RKO (cell line): ENCODE measurements around the gene FBXW8.

Experiments used
- DNase-seq: peaks from one replicate; pipeline ENCODE4 v3.0.0-alpha.2; 2016; ENCODE audit warnings: low spot score

The FBXW8 gene

DNA sequence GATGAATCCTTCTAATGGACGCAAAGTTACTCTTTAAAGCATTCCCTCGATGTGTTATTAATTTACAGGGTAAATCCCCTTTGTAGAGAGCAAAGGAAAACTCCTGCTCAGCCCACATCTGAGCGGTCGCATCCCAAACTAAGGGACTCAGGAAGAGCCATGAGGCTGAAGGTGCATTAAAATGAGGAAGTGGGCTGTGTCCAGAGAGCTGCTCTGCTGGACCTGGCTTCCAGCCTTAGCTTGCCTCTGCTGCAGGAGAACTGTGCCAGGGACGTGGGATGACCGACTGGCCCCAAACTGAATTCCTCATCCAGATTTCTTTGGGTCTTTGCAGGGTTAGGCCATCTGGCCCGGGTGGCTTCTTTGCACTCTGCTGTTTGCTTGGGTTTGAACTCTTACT, 88.3 kb downstream of the FBXW8 start:
- no peak for DNase-seq

DNA sequence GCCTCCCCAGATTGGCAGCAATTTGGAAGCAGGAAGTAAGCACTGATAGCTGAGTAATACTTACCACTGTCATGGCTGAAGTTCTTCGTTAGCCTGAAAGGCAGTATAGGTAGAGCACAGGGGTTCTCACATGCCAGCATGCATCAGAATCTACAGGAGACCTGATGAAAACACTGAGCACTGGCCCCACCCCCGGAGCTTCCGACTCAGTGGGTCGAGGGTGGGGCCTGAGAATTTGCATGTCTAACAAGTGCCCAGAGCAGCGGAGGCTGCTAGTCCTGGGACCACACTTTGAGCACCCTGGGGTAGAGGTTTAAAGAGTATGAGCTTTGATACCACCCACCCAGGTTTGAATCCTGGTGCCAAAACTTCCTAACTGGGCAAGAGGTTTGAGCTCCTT, 89.6 kb downstream of the FBXW8 start:
- no peak for DNase-seq

DNA sequence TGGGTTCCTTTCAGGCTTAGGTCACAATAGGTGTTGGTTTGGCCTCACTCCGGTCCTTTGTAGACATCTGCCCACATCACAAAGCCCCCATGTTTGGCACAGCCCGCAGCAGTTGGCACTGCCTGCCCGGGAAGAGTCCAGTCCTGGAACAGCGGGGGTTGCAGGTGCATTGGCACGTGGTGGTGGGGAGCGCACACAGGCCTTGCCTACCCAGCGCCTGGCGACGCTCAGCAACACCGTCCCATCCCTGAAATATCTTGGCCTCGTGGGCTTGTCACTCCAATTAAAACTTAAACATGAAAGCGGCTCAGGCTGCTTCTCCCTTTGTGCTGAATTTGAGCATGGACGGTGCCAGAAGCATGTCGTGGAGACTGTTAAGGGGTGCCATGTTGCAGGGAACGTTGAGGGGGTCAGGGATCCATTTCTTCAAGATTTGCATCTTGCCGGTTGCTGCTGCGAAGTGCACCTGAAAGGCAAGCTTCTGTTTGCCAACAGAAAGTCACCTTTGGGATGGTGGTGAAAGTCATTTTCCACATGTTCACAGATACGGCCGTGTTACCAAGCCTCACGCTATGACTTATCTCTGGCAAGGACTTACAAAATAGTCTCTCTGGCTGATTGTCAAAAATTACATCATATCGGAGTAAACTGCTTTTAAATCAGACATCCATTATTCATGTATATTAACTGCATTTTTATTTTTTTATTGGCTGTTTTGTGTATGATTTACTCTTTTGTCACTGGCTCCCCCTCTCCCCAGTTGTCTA, 91.5 kb downstream of the FBXW8 start:
- DNase-seq: no peak

DNA sequence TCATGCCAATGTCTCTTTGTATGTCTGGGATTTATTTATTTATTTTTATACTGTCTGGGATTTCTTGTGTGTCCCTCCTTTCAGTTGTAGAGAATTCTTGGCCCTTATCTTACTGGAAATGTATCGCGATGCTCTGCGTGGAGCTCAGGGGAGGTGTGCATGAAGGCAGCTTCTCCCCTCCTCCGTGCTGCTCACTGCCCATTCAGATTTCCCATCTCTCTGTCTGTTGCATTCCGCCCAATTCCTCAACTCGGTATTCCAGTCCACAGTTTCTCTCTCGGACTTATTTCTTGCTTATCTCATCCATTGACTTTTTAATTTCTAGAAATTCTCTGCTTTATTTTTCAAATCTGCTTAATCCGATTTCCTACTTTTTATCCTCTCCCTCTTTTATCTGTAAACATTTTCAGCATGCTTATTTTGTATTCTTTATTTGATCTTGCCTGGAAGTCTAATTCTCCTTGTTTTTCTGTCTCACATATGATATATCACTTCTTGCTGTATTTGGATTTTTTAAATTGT, 93.2 kb downstream of the FBXW8 start:
- DNase-seq: no peak

DNA sequence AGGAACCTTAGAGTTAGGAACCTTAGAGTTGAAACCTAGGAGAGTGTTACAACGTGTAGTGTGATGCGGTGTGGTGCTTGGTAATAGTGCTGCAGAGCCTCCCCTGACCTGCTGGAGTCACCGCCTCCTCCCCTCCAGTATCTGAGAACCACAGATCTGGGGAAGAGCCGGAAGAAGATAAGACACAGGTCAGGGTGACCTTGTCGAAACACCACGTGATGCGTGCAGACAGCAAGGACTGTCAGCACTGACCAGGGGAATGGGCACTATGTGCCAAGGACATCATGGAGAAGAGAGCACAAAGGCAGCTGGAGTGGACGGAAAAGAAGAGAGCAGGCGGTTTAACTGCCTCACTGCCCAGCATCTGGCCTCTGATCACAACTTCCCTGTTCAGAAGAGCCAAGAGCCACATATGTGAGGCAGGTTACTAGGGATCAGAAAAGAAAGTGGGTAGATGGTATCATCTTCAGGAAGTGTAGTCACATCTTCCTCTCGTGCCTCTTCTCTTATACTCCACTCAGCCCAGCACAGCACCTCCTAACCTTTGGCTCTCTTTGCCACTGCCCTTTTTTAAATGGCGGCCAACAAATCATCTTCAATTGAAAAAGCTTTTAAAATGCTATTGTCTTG, 94.8 kb downstream of the FBXW8 start:
- no peak for DNase-seq

GRCh38 chr12:117006333-117006732, 95.6 kb downstream of the FBXW8 start:
- DNase-seq: no peak

DNA sequence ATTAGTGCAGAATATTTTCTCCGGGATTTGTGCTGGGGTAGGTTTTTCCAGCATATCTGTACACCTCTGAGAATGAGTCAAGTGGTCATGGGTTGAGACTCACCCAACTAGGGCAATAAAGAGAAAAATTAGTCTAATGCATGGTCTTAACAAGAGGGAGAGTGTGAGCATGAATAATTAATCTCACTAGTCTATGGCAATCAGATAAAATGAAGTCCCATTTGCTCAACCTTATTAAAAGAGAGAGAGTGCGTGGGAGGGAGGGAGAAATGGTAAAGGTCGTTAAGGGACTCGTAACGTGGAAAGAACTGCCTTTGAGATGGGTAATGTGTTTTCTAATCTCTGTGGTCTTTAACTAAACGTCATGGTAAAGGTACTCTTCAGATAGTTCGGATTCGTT, 96.8 kb downstream of the FBXW8 start:
- no peak for DNase-seq

- no peak for DNase-seq
Observed at GRCh38 chr12:117009759-117010158, 99.0 kb downstream of the FBXW8 start.

DNA sequence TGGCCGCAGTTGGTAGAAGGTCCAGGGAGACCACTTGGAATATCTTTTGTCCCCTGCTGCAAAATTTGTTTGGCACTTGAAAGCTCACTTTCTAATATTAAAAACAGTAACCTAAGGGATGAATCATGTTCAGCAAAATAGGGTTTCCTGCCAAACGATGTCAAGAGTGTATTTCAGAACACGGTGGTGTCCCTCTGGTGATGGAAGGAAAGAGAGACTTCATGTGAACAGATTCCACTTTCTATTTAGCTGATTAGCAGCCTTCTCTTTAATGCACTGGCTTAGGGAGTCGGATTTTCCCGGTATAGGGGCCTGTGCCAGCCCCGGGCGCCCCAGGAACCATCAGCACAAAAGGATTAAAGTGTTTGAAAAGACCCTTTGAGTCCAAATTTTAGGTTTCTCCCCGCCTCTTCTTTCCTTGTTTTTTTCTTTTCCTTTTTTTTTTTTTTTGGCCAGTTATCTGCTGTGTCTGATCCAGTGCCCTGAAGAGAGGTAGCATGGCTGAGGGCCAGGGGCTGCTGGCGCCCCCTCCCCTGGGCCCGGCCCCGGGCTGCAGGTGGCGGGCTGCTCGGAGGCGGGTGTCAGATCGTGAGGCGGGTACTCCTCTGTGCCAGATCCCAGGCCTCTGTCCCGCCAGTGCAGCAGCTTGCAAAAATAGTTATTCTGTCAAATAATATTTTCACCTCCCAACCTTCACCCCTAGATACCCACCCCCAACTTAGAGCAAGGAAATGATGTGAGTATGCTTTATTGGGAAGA, 100.1 kb downstream of the FBXW8 start:
- DNase-seq: no peak

GRCh38 chr12:117011988-117012805, 101.4 kb downstream of the FBXW8 start:
- no peak for DNase-seq

DNA sequence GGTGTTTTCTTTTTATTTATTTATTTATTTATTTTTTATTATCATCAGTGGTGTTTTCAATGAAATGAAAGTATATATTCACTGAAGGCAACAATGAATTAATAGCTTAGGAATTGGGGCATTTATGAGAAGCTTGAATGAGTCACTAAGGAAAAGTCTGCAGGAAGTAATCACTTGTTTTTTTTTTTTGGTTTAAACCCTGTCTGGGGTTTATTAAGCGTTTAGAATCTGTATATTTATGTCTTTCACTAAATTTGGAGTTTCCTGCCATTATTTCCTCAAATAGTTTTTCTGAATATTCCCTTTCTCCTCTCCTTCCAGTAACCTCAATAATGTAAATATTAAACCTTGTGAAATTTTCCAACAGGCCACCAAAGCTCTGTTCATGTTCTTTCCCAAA, 103.0 kb downstream of the FBXW8 start:
- no peak for DNase-seq

GRCh38 chr12:117014342-117014887, 103.7 kb downstream of the FBXW8 start:
- no peak for DNase-seq

GRCh38 chr12:117015811-117016210, 105.1 kb downstream of the FBXW8 start:
- DNase-seq: no peak

- DNase-seq: no peak
Observed at GRCh38 chr12:117017807-117018206, 107.1 kb downstream of the FBXW8 start.

DNA sequence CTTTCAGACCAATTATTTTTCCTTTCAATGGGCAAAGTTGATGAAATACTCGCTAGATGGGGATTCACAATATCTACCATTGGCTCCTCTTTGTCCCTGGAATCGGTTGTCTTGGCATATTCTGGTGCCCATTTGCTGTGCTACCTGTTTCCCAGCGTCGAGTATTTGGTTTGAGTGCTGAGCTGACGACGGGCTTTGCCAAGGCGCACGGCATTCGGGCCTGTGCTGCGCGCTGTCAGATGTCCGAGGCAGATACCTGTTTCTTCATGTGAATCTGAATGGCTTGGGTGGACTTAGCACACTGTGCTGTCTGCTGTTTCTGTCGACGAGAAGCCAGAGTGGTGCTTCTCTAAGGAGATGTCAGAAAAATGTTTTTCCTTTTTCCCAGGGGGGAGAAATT, 107.5 kb downstream of the FBXW8 start:
- DNase-seq: no peak

DNA sequence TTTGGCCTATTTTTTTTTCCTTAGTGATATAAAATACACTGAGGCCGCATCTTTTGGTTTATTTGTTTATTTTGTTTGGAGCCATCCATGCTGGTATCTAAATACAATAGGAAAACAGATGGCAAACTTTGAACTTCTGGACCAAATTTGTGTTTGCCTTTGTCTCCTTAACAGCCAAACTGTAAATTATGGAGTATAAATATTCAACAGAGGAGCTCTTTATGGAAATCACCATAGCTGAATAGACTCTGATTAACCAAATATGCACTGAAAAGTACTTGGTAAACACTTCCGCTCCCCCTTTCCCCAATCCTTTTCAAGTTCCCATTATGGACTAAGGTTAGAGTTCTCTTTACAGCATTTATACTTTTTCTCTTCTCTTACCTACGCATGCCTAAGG, 107.9 kb downstream of the FBXW8 start:
- DNase-seq: no peak

DNA sequence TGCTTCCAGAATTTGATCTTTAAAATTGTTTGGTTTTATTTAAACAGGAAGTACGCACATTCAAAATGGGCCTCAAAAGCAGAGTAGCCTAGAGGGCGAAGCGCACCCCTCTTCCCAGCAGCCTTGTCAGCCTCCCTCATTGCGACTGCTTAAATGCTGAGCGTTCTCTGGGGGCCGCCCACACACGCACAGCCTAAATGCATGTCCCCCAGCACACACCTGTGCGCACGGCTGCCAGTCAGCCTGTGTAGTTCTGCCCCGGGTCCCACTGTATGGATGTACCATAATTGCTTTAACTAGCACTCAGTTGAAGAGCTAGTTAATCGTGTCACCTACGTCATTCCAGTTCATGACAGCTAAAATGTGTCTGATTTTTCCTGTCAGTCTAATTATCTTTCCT, 109.1 kb downstream of the FBXW8 start:
- DNase-seq: no peak

GRCh38 chr12:117020536-117021220, 109.9 kb downstream of the FBXW8 start:
- DNase-seq: no peak

DNA sequence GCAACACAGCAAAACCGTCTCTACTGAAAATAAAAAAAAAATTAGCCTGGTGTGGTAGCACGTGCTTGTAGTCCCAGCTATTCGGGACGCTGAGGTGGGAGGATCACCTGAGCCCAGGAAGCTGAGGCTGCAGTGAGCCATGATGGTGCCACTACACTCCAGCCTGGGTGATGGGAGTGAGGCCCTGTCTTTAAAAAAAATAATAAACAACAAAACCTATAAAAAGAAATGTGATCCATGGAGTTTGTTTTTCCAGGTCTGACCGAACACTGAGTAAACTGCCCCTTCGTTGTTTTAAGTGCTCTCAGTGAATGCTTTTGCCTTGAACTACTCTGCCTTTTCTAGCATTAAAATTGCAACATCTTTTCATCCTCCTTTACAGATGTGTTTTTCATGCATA, 111.7 kb downstream of the FBXW8 start:
- no peak for DNase-seq

- no peak for DNase-seq
Observed at GRCh38 chr12:117023998-117024960, 113.5 kb downstream of the FBXW8 start.
